ENCODE results near the gene UBXN6.

UBXN6 gene, protein sequence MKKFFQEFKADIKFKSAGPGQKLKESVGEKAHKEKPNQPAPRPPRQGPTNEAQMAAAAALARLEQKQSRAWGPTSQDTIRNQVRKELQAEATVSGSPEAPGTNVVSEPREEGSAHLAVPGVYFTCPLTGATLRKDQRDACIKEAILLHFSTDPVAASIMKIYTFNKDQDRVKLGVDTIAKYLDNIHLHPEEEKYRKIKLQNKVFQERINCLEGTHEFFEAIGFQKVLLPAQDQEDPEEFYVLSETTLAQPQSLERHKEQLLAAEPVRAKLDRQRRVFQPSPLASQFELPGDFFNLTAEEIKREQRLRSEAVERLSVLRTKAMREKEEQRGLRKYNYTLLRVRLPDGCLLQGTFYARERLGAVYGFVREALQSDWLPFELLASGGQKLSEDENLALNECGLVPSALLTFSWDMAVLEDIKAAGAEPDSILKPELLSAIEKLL

DNA sequence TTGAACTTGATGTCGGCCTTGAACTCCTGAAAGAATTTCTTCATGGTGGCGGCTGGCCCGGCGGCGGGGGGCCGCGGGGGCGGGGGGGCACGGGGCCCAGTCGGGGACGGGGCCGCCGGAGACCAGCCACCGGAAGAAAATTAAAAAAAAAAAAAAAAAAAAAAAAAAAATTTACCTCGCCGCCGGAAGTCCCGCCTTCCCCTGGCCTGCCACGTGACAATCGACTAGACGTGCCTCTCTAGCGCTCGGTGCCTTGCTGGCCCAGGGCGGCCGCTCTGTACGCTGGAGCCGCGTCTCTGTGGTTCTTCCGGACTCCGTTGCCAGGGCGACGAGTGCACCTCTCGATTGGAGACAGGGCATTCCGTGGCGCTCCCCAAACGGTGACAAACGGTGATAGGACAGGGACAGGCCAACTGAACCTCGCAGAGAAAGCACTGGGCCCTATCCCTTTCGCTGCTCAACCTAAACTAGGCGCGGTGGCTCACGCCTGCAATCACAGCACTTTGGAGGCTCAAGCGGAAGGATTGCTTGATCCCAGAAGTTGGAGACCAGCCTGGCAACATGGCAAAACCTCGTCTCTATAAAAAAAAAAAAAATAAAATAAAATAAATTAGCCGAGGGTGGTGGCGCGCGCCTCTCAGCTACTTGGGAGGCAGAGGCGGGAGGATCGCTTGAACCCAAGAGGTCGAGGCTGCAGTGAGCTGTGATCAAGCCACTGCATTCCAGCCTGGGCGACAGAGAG lies at the start of gene UBXN6:
TSS of gene UBXN6 (minus strand) at position 141 of the 742 bp plus-strand sequence. CDS start at position 44, 97 bp downstream.
- peak; percentile 98 for DNase-seq

DNA sequence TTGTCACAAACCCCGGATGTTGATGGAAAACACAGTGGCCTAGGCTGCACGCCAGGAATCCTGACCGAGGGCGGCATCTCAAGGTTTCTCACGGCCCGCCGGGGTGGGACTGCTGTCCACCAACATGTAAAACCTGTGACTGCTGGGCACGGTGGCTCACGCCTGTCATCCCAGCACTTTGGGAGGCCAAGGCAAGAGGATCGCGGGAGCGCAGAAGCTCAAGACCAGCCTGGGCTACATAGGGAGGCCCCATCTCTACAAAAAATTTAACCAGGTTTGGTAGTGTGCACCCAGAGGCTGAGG lies 49.5 kb upstream of the UBXN6 start:
- no peak for DNase-seq

DNA sequence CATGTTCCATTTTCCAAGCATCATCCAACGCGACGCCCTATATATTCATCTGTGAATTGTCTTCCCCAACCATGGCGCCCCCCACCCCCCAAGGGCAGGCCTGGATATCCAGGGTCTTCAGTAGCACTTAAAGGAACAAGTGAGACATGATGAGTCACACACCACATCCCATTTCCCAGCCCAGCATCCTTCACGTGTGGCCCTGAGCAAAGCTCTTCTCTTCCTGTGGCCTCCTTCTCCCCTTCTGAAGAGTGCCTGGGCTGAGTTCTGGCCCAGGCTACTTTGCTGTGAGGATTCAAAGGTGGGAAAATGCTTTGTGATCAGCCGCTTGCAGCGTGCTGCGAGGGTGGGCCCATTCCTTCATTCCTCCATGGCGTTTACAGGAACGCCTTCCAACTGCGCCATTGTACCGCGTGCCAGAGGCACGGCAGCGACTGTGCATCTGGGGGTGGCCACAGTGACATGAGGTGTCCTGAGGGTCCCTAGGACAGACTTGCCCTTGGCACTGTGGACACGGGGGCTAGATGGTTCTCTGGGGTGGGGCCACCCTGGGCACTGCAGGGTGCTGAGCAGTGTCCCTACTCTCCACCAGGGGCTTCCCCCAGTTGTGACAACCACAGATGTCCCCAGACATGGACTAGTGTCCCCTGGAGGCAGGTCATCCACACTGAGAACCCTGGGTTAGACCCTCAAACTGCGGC lies 49.0 kb upstream of the UBXN6 start:
- no peak for DNase-seq

DNA sequence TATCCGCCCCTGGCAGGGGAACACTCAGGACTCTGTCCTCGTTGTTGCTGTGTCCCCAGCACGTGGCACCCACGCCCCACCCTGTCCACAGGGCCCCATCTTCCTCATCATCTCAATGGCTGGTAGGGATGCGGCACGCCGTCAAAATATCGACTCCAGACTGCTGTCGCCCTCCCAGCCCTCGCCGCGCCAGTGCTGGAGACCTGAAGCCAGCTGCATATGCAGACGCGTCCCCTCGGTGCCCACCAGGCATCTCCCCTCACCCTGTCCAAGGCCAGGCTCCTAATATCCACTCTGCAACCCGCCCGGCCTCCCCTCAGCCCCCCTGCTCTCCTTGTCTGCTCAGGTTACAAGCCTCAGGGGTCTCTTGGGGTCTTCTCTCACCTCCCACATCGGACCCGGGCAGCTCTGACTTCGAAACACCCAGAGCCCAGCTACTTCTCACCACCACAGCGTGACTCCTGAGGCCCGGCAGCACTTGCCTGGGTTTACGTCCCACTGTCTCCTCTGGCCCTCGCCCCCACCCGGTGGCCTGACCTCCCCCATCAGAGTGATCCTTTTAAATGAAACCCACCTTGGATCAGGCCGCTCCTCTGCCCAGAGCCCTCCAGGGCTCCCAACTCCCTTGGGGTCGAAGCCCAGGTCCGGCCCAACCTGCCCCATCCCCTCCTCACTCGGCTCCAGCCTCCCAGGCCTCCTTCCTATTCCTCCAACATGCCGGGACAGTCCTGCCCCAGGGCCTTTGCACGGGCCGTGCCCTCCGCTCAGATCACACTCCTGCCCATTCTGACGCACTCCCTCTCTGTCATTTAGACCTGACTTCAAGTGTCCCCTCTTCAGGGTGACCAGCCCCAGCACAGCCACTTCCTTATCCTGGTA lies 48.2 kb upstream of the UBXN6 start:
- DNase-seq, result no peak

DNA sequence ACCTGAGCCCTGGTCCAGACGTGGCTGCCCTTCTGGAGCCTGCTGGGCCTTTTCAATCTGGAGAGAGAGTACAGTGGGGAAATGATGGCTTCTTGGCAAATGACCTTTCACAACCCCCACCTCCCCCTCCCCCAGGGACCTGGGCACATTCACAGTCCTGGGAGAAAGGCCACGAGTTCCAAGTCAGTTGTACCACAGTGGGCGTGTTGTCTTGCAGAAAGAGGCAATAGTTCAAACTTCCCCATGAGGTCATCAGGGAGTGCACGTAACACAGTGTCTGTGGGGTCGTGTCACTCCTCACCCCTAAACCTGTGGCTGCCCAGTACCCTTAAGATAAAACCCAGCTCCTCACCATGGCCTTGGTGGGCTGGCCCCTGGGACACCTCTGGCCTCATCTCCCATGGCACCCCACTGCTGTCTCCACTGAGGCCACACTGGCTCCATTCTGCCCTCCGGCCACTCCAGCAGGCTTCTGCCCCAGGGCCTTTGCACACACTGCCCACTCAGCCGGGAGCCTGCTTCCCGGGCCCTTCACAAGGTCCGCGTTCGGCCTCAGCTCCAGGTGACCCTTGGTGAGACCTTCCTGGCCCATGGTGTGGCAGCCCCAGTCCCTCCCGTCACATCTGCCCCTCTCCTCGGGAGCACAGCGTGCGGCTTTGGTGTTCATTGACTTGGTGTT lies 47.4 kb upstream of the UBXN6 start:
- no peak for DNase-seq

DNA sequence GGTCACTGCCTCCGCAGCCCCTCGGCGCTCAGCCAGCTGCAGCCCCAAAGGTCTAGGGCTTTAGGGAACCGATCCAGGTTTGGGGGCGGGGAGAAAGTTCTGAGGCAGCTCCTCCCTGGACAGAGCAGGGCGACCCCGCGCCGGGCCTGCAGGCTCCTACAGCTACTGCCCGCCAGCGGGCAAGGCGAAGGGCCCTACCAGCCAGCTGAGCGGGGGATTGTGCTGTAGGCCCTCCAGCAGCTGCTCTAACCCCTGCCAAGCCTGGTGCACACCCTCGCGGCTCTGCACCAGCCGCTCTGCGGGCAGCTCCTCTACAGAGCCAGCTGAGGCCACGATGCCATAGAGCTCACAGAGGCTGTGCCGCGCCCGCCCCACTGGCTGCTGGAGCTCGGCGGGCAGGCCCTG lies 46.7 kb upstream of the UBXN6 start:
- DNase-seq, result no peak

DNA sequence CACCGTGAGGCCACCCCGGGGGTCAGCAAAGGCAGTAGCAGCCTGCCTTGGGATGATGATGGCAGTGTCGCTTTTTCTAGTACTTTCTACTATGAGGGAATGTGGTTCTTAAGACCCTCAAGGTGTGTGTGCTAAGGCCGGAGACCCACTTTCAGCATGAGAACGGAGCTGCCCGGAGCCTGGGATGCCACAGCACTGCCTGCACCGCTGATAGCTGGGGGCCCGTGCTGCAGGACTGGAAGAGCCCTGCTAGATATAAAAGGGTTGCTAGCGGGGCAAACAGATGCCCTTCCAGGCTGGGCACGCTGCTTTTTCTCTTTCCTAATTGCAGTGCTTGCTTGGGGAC lies 46.2 kb upstream of the UBXN6 start:
- DNase-seq, result no peak

DNA sequence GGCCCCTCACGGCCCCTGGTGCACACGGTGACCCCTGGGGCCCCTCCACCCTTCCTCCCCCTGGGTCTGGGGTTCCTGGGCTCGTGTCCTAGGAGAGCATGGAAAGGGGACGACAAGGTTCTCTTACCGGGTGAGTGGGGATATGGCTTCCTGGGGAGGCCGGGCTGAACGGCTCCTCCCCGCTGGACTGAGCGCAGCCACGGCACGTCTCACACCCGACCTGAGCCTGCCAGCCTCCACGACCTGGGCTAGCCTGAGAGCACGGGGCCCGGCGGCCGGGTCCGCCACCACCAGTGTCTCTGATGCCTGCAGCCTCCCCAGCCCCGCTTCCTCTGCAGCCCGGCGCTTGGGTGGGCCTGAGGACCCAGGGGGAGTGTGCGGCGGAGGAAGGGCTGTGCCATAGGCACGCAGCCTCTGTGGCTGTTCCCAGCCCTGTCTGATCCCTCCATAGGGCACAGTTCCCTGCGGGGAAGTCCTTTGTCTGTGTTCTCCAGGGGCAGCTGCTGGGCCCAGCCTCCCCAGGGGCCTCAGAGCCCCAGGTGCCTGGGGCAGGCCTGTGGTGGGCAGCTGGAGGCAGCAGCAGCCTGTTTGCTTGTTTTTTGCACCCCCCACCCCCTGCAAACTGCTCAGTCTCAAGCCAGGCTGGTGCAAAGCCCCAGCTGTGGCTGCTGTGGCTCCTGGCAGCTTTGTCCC lies 45.7 kb upstream of the UBXN6 start:
- DNase-seq, result no peak

DNA sequence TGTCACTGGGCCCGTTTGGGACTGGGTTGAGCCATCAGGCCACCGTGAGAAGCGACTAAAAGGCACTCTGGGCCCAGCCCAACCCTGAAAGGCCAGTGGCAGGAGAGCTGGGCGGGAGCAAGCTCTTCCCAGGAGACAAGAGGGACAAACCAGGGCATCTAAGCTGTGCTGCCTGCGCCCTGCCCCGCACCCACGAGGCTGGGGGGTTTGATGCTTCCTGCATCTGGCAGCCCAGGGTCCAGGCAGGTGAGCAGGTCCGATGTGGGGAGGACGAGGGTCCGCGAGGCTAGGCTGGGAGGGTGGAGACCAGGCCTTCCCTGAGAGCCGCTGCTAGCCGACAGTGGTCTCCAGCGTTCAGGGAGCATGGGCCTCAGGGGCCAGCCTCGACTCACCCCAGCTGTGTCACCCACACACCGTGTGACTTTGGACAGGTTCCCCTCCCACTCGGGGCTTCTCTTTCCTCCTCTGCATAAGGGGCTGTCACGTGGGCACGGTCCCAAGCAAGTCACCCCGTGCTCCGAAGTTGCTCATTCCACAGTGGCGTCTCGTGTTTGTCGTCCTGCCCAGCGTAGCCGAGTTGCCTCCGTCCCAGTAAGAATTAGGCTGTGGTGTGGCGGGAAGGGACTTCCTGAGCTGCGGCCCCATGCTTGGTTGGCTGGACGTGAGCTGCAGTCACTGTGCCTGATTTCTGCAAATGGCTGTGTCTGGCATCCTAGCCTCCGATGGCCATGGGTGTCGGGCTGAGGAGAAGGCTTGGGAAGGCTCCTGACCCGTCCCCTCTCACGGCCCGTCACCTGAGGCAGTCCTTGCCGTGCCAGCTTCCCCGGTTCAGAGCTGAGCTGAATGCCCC lies 44.9 kb upstream of the UBXN6 start:
- no peak for DNase-seq

DNA sequence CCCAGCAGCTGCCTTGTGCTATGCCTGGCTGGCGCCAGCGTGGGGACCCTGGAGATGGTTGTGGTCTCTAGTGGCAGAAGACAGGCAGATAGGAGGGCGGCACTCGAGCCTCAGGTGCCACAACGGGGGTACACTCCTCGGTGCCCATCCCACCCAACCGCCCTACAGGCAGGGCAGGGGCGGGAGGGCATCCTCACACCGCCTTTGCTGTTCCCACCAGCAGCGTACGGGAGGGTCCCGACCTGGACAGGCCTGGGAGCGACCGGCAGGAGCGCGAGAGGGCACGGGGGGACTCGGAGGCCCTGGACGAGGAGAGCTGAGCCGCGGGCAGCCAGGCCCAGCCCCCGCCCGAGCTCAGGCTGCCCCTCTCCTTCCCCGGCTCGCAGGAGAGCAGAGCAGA lies 44.1 kb upstream of the UBXN6 start:
- DNase-seq, result no peak

DNA sequence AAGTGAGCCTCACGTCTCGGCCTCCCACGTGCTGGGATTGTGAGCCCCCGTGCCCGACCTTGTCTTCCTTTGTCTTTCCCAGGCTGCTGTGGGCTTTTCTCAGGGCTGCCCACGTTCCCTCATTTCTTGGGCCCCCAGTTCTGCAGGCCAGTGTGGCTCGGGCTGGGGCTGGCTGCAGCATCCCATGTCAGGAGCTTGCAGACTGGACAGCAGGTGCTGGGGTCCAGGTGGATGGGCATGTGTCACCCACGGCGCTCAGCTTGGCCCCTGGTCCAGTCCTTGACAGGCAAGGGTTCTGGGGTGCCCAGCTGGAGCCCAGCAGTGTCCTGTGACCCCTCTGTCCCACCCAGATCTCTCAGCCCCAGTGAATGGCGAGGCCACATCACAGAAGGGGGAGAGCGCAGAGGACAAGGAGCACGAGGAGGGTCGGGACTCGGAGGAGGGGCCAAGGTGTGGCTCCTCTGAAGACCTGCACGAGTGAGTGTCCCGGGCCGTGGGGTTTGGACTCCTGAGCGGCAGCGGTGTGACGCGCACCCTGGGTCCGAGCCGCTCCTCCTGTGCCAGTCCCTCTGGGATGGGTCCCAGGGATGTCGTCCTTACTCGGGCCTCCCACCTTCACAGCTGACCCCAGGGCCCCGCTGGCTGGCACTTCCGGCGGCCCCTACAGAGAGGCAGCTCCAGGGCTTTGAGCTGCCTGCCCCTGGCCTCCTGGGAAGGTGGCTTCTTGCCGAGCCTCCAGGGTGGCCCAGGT lies 43.4 kb upstream of the UBXN6 start:
- DNase-seq, result no peak

DNA sequence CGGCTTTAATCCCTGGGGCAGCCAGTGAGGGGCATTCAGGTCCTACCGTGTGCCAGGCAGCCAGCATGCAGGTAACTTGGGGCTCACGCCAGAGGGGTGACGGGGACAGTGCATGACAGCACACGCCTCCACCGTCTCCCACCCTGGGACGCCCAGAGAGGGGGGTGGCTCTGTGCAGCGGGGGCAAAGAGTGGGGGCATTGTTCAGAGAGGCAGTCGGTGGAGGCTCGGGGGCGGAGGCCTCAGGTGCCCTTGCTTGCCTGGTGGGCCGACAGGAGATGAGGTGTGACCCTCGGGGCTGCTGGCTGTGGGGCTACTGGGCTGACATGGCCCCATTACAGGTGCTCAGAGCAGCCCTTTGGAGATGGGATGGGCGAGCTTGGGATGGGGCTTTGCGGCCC lies 42.3 kb upstream of the UBXN6 start:
- no peak for DNase-seq

DNA sequence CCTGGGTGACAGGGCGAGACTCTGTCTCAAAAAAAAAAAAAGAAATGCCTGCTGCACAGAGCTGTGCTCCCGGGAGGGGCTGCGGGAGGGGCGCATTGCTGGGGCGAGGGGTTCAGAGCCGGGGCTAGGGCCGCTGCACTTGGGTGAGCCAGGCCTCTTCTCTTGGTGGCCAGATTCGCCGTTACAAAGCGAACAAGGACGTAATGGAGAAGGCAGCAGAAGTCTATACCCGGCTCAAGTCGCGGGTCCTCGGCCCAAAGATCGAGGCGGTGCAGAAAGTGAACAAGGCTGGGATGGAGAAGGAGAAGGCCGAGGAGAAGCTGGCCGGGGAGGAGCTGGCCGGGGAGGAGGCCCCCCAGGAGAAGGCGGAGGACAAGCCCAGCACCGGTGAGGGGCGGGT lies 41.7 kb upstream of the UBXN6 start:
- DNase-seq, result no peak

DNA sequence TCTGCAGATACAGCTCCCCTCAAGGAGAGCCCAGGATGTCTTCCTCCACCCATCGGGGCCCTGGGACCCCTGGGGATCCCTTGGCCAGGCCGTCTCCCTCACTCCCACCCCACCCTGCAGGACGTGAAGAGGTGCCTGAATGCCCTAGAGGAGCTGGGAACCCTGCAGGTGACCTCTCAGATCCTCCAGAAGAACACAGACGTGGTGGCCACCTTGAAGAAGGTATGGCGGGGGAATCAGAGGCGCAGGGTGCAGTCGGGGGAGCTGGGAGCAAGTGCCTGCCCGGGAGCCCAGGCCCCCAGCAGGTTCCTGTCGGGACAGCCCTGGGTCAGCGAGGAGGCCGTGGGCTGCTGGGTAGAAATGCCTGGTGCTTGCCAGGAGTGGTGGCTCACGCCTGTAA lies 41.1 kb upstream of the UBXN6 start:
- DNase-seq, result no peak

DNA sequence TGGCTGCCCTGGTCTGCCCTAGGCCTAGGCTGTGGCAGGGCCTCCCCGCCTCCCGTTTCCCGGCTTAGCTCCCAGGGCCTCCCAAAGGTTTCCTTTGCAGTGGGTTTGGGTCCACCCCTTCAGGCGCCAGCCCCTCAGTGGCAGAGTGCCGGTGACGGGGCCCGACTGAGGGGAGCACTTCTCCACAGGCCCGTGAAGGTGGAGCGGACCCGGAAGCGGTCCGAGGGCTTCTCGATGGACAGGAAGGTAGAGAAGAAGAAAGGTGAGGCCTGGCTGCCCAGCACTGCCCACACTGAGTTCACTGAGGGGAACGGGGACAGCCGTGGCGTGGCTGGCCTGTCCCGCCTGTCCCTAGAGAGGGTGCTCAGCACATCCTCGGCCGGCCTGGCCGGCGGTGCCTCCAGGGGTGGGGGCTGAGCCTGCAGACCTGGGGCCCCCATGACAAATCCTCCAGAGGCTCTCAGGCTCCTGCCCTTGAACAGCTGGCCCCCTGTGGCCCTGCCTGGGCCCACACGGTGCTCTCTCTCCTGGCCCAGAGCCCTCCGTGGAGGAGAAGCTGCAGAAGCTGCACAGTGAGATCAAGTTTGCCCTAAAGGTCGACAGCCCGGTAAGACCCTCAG lies 40.3 kb upstream of the UBXN6 start:
- no peak for DNase-seq

DNA sequence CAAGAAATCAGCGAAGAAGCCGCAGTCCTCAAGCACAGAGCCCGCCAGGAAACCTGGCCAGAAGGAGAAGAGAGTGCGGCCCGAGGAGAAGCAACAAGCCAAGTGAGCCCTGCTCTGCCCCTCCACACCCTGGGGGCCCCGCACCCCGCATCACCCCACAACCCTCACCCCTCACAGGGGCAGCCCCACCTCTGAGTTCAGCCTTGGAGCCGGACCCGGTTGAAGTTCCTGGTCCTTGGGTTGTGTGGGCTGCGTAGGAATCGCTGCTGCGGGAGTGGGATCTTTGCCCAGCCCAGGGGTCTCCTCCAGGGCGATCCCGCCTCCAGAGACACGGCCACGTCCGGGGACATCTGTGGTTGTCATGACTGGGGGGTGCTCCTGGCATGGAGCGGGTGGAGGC lies 38.7 kb upstream of the UBXN6 start:
- DNase-seq, result no peak

DNA sequence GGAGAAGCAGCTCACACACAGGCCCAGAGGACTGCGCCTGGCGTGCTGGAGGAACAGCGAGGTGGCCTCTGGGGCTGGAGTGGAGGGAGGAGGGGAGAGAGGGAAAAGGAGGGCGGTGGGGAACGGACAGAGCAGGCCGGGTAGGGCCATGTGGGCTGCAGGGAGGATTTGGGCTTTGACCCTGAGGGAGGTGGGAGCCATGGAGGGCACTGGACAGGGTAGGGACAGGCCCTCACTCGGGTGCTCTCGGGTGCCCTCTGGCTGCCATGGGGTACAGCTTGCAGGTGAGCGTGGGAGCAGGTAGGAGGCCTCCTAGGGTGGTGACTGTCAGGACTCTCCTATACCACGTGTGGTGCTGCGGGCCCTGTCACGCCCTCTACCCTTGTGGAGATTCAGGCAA lies 37.9 kb upstream of the UBXN6 start:
- DNase-seq, result no peak

DNA sequence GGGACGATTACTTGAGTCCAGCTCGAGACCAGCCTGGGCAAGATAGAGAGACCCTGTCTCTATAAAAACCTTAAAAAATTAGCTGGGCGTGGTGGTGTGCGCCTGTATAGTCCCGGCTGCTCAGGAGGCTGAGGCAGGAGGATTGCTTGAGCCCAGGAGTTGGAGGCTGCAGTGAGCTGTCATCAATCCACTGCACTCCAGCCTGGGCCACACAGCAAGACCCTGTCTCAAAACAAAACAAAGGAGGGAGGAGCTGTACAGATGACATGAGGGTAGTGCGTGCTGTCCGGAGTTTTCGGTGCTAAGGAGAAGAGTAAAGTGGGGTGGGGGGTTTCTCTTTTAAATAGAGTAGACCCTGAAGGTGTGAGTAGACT lies 37.1 kb upstream of the UBXN6 start:
- DNase-seq, result no peak

DNA sequence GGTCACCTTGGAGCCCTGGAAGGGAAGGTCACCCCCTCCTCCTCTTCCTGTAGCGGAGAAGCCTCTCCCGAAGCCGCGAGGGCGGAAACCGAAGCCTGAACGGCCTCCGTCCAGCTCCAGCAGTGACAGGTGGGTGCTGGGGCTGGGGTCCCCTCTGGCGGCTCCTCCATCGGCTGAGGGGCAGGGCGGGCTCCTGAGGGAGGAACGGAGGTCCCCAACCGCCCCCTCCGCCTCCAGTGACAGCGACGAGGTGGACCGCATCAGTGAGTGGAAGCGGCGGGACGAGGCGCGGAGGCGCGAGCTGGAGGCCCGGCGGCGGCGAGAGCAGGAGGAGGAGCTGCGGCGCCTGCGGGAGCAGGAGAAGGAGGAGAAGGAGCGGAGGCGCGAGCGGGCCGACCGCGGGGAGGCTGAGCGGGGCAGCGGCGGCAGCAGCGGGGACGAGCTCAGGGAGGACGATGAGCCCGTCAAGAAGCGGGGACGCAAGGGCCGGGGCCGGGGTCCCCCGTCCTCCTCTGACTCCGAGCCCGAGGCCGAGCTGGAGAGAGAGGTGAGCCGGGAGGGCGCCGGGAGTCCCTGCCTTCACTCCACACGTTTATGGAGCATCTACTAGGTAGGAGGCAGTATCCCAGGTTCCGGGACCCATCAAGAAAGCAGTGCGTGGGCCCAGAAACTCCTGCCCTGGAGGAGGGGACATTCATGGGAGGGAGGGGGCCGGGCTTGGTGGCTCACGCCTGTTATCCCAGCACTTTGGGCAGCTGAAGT lies 36.5 kb upstream of the UBXN6 start:
- DNase-seq, result no peak

Measured in DMS153 (cell line).